Thyroid gland (tissue), 4 donors: ENCODE data around the gene ZIC4. TPM values are rescaled to one million over a fixed set of nuclear protein-coding genes. Genes with fewer than 3 reads are reported as not detected.

Experiments
- DNase-seq, 2 donors: peaks; one replicate each; pipeline ENCODE4 v3.0.0-alpha.2; 2019
- H3K27ac ChIP-seq, 3 donors: fragments of 200-600 bp; sonication (generic); 1 replicate in 2 of 3; 2 replicates in 1 of 3; pipeline ENCODE4 v1.5.1; 2016 to 2019; ENCODE audit warnings: mild to moderate bottlenecking in 1 of 3, moderate library complexity in 1 of 3
- H3K27me3 ChIP-seq: fragments of 200-600 bp; sonication (generic); one replicate; pipeline ENCODE4 v1.5.1; 2019
- H3K36me3 ChIP-seq, 2 donors: fragments of 200-600 bp; sonication (generic); one replicate each; pipeline ENCODE4 v1.5.1; 2016 to 2019
- H3K4me1 ChIP-seq, 2 donors: fragments of 200-600 bp; sonication (generic); one replicate each; pipeline ENCODE4 v1.5.1; 2017 to 2019
- H3K4me3 ChIP-seq, 3 donors: fragments of 200-600 bp; sonication (generic); replicated peaks in 1 of 3; 1 replicate in 2 of 3; 2 replicates in 1 of 3; pipeline ENCODE4 v1.5.1; 2016; ENCODE audit warnings: mild to moderate bottlenecking in 1 of 3
- H3K9me3 ChIP-seq: fragments of 200-600 bp; sonication (generic); one replicate; pipeline ENCODE4 v1.5.1; 2017
- CTCF ChIP-seq, 6 experiments: fragments of 200-600 bp in 3 of 6; fragments of 450-650 bp in 3 of 6; sonication (generic) in 3 of 6; IDR thresholded peaks; one replicate each; pipeline ENCODE4 v1.5.1; 2016 to 2019; ENCODE audit warnings: antibody characterized with exemption in 6 of 6, mild to moderate bottlenecking in 2 of 6, inconsistent platforms in 1 of 6, moderate library complexity in 1 of 6
- POLR2A ChIP-seq, 2 donors: fragments of 450-650 bp; IDR thresholded peaks; one replicate each; pipeline ENCODE4 v1.6.1; 2017; ENCODE audit warnings: antibody characterized with exemption in 2 of 2, mild to moderate bottlenecking in 2 of 2, moderate library complexity in 1 of 2
- WGBS, 2 donors: methylation state at CpG; one replicate each; pipeline ENCODE4 v1.1.5; 2017; 5-methylcytosine and 5-hydroxymethylcytosine counted together
- intact Hi-C: fragments of 100-400 bp; cut with DNase I; formaldehyde crosslinking; loops from one replicate; pipeline ENCODE4 v1.15.1; 2023
- total RNA-seq, 4 donors: library from RNA; depleted of rRNA; stranded (reverse); fragments of >200 nt; gene quantifications; one replicate each; pipeline ENCODE4 v1.2.3, GENCODE V29; 2016

The ZIC4 gene
- total RNA-seq, 4 donors from 2014 or later: not detected

- DNase-seq: no peak
- H3K9me3 ChIP-seq: no peaks in the 10 kb centered on the region
- TF ChIP-seq POLR2A (IDR thresholded peaks at IDR 0.05) (no peak), CTCF (IDR thresholded peaks at IDR 0.05) (no peak)
- intact Hi-C loops: no loop called here
- peaks cover 42% of the 10 kb centered on the region for H3K27me3 ChIP-seq
- H3K27ac ChIP-seq: no peak overlapping the region
- 19 to 26% methylated on average over 1 of the region's 1 CpG for WGBS, 2 donors
- no peak overlapping the region for H3K4me3 ChIP-seq
- peaks cover 0 to 5% of the 10 kb centered on the region in 2 donors for H3K4me1 ChIP-seq
- no peaks in the 10 kb centered on the region for H3K36me3 ChIP-seq
These were observed 5.3 kb downstream of the ZIC4 start for GRCh38 chr3:147400999-147401398.

GRCh38 chr3:147400111-147400510 is 6.2 kb downstream of the ZIC4 start:
- no peaks in the 10 kb centered on the region for H3K36me3 ChIP-seq
- DNase-seq: no peak
- H3K4me1 ChIP-seq: peaks cover 0 to 5% of the 10 kb centered on the region in 2 donors
- no peaks in the 10 kb centered on the region for H3K9me3 ChIP-seq
- H3K4me3 ChIP-seq: no peak overlapping the region
- TF ChIP-seq CTCF (IDR thresholded peaks at IDR 0.05) (no peak), POLR2A (IDR thresholded peaks at IDR 0.05) (no peak)
- H3K27ac ChIP-seq: no peak overlapping the region
- peaks cover 43% of the 10 kb centered on the region for H3K27me3 ChIP-seq
- intact Hi-C loops: no loop called here

- no peaks in the 10 kb centered on the region for H3K9me3 ChIP-seq
- no peaks in the 10 kb centered on the region for H3K36me3 ChIP-seq
- no peak overlapping the region for H3K4me3 ChIP-seq
- H3K4me1 ChIP-seq: peaks cover 0 to 5% of the 10 kb centered on the region in 2 donors
- intact Hi-C loops: no loop called here
- peaks cover 42% of the 10 kb centered on the region for H3K27me3 ChIP-seq
- no peak overlapping the region for H3K27ac ChIP-seq
- WGBS, 2 donors: 52 to 55% methylated on average over 2 of the region's 2 CpGs
- no peak for TF ChIP-seq CTCF (IDR thresholded peaks at IDR 0.05)
- TF ChIP-seq POLR2A (IDR thresholded peaks at IDR 0.05): no peak
- no peak for DNase-seq
These were observed 7.4 kb downstream of the ZIC4 start for GRCh38 chr3:147398813-147399534.

- 10 to 13% methylated on average over 44 to 46 of the region's 46 CpGs for WGBS, 2 donors
- no peaks in the 10 kb centered on the region for H3K9me3 ChIP-seq
These were observed 8.2 kb downstream of the ZIC4 start for GRCh38 chr3:147397875-147398812.

More at GRCh38 chr3:147397875-147398812, 8.2 kb downstream of the ZIC4 start:
- TF ChIP-seq POLR2A (IDR thresholded peaks at IDR 0.05): no peak
- TF ChIP-seq CTCF (IDR thresholded peaks at IDR 0.05): no peak
- Histone ChIP-seq H3K27ac (no peak overlapping the region), H3K4me1 (peaks cover 8 to 10% of the 10 kb centered on the region in 2 donors), H3K36me3 (no peaks in the 10 kb centered on the region), H3K4me3 (no peak overlapping the region), H3K27me3 (peaks cover 39% of the 10 kb centered on the region)
- intact Hi-C loops: no loop called here
- no peak for DNase-seq
